ENCODE measurements around the gene VMAC.

GRCh38 chr19:5889288-5889971 lies 15.2 kb upstream of the VMAC start:
- TF ChIP-seq, protein P1, sequence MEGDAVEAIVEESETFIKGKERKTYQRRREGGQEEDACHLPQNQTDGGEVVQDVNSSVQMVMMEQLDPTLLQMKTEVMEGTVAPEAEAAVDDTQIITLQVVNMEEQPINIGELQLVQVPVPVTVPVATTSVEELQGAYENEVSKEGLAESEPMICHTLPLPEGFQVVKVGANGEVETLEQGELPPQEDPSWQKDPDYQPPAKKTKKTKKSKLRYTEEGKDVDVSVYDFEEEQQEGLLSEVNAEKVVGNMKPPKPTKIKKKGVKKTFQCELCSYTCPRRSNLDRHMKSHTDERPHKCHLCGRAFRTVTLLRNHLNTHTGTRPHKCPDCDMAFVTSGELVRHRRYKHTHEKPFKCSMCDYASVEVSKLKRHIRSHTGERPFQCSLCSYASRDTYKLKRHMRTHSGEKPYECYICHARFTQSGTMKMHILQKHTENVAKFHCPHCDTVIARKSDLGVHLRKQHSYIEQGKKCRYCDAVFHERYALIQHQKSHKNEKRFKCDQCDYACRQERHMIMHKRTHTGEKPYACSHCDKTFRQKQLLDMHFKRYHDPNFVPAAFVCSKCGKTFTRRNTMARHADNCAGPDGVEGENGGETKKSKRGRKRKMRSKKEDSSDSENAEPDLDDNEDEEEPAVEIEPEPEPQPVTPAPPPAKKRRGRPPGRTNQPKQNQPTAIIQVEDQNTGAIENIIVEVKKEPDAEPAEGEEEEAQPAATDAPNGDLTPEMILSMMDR (IDR thresholded peaks at IDR 0.05) = no peak
- TF ChIP-seq SMC3 (IDR thresholded peaks at IDR 0.05) (no peak), E2F6 (IDR thresholded peaks at IDR 0.05; ENCODE audit: borderline replicate concordance, low read depth) (no peak), POLR2A (IDR thresholded peaks at IDR 0.05; ENCODE audit: low read length) (no peak), MAZ (IDR thresholded peaks at IDR 0.05; ENCODE audit: borderline replicate concordance, low read depth, low read length) (no peak), JUN (IDR thresholded peaks at IDR 0.05) (no peak), MYC (IDR thresholded peaks at IDR 0.05; ENCODE audit: borderline replicate concordance, low read length) (no peak), EP300 (IDR thresholded peaks at IDR 0.05) (no peak), CHD4 (IDR thresholded peaks at IDR 0.05; ENCODE audit: borderline replicate concordance) (no peak)
- TF ChIP-seq, protein P2, sequence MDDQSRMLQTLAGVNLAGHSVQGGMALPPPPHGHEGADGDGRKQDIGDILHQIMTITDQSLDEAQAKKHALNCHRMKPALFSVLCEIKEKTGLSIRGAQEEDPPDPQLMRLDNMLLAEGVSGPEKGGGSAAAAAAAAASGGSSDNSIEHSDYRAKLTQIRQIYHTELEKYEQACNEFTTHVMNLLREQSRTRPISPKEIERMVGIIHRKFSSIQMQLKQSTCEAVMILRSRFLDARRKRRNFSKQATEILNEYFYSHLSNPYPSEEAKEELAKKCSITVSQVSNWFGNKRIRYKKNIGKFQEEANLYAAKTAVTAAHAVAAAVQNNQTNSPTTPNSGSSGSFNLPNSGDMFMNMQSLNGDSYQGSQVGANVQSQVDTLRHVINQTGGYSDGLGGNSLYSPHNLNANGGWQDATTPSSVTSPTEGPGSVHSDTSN (IDR thresholded peaks at IDR 0.05) = no peak
